Nephron (organoid): Measurements from ENCODE around the gene OR11H7.
"Not testable (repeated sequence)": the region's sequence is repeated elsewhere in the genome, so short reads cannot be mapped to it uniquely, and the experiment has no call there.

Experiments used
- H3K27ac Mint-ChIP-seq, 3 experiments: 2 replicates each; pipeline ENCODE4 v1.8.0; 2020; ENCODE audit warnings: mixed read lengths in 3 of 3, mild to moderate bottlenecking in 2 of 3, moderate library complexity in 1 of 3
- H3K27me3 Mint-ChIP-seq: 2 replicates; pipeline ENCODE4 v1.8.0; 2021; ENCODE audit warnings: low read depth, mild to moderate bottlenecking, moderate library complexity, mixed read lengths
- H3K36me3 Mint-ChIP-seq: 2 replicates; pipeline ENCODE4 v1.8.0; 2020; ENCODE audit warnings: low read depth, mixed read lengths
- H3K4me1 Mint-ChIP-seq: 2 replicates; pipeline ENCODE4 v1.8.0; 2020; ENCODE audit warnings: mixed read lengths
- H3K4me3 Mint-ChIP-seq, 3 experiments: 2 replicates each; pipeline ENCODE4 v1.8.0; 2020; ENCODE audit warnings: mild to moderate bottlenecking in 3 of 3, mixed read lengths in 3 of 3, moderate library complexity in 2 of 3
- H3K9me3 Mint-ChIP-seq: 2 replicates; pipeline ENCODE4 v1.8.0; 2020; ENCODE audit warnings: mixed read lengths
- CTCF ChIP-seq, 3 experiments: fragments of 200-600 bp; sonication (generic); IDR thresholded peaks; one replicate each; pipeline ENCODE4 v1.5.0; 2021; ENCODE audit warnings: antibody characterized with exemption in 3 of 3; ENCODE audit not compliant: unreplicated experiment in 3 of 3

The OR11H7 gene

GRCh38 chr14:20204721-20205120, 24.1 kb upstream of the OR11H7 start:
- H3K36me3 Mint-ChIP-seq = no peaks in the 10 kb centered on the region
- no peak overlapping the region for H3K4me3 Mint-ChIP-seq
- H3K27me3 Mint-ChIP-seq = no peaks in the 10 kb centered on the region
- no peaks in the 10 kb centered on the region for H3K4me1 Mint-ChIP-seq
- H3K27ac Mint-ChIP-seq = no peak overlapping the region
- TF ChIP-seq CTCF (IDR thresholded peaks at IDR 0.05; ENCODE audit: unreplicated experiment in 3 of 3) = no peak
- H3K9me3 Mint-ChIP-seq = peaks cover 29% of the 10 kb centered on the region

GRCh38 chr14:20209595-20209994, 19.2 kb upstream of the OR11H7 start:
- Mint-ChIP-seq H3K27ac (no peak overlapping the region), H3K4me1 (no peaks in the 10 kb centered on the region), H3K4me3 (no peak overlapping the region), H3K9me3 (peaks cover 39% of the 10 kb centered on the region), H3K27me3 (no peaks in the 10 kb centered on the region), H3K36me3 (peaks cover 5% of the 10 kb centered on the region)
- no peak for TF ChIP-seq CTCF (IDR thresholded peaks at IDR 0.05; ENCODE audit: unreplicated experiment in 3 of 3)

GRCh38 chr14:20212406-20212805, 16.4 kb upstream of the OR11H7 start:
- H3K36me3 Mint-ChIP-seq, H3K4me3 Mint-ChIP-seq, H3K27me3 Mint-ChIP-seq, H3K4me1 Mint-ChIP-seq, H3K27ac Mint-ChIP-seq: not testable (repeated sequence)
- peaks cover 46% of the 10 kb centered on the region for H3K9me3 Mint-ChIP-seq

- H3K4me1 Mint-ChIP-seq = no peaks in the 10 kb centered on the region
- no peaks in the 10 kb centered on the region for H3K27me3 Mint-ChIP-seq
These were observed 13.6 kb upstream of the OR11H7 start for GRCh38 chr14:20215196-20215595.

GRCh38 chr14:20219033-20219432, 9.7 kb upstream of the OR11H7 start:
- no peak overlapping the region for H3K27ac Mint-ChIP-seq
- no peaks in the 10 kb centered on the region for H3K27me3 Mint-ChIP-seq
- no peaks in the 10 kb centered on the region for H3K36me3 Mint-ChIP-seq
- TF ChIP-seq CTCF (IDR thresholded peaks at IDR 0.05; ENCODE audit: unreplicated experiment in 3 of 3) = no peak
- no peaks in the 10 kb centered on the region for H3K4me1 Mint-ChIP-seq
- H3K4me3 Mint-ChIP-seq = no peak overlapping the region
- peaks cover 30% of the 10 kb centered on the region for H3K9me3 Mint-ChIP-seq

More at GRCh38 chr14:20215196-20215595, 13.6 kb upstream of the OR11H7 start:
- Mint-ChIP-seq H3K36me3 (peaks cover 5% of the 10 kb centered on the region), H3K27ac (no peak overlapping the region), H3K4me3 (no peak overlapping the region), H3K9me3 (peaks cover 39% of the 10 kb centered on the region)
- TF ChIP-seq CTCF (IDR thresholded peaks at IDR 0.05; ENCODE audit: unreplicated experiment in 3 of 3) = no peak

- no peaks in the 10 kb centered on the region for H3K4me1 Mint-ChIP-seq
- no peak for TF ChIP-seq CTCF (IDR thresholded peaks at IDR 0.05; ENCODE audit: unreplicated experiment in 3 of 3)
- H3K27me3 Mint-ChIP-seq = no peaks in the 10 kb centered on the region
- peaks cover 28% of the 10 kb centered on the region for H3K9me3 Mint-ChIP-seq
- H3K27ac Mint-ChIP-seq = no peak within 1 kb of the TSS
- no peak within 1 kb of the TSS for H3K4me3 Mint-ChIP-seq
- no peaks in the 10 kb centered on the region for H3K36me3 Mint-ChIP-seq
These were observed 5.4 kb upstream of the OR11H7 start, which contains the start of gene OR11H6 for GRCh38 chr14:20223410-20223809. OR11H6 (plus strand) TSS chr14:20223710; CDS start chr14:20223710, 0 bp downstream.

- not testable (repeated sequence) for H3K27me3 Mint-ChIP-seq, H3K36me3 Mint-ChIP-seq, H3K27ac Mint-ChIP-seq, H3K4me3 Mint-ChIP-seq, H3K4me1 Mint-ChIP-seq
- peaks cover 21% of the 10 kb centered on the region for H3K9me3 Mint-ChIP-seq
These were observed 6.6 kb downstream of the OR11H7 start for GRCh38 chr14:20235415-20235814.
